Common myeloid progenitor, CD34-positive (primary cell): ENCODE data around the gene TRPM2.
"Not testable (repeated sequence)": the region's sequence is repeated elsewhere in the genome, so short reads cannot be mapped to it uniquely, and the experiment has no call there.

Experiments
- CTCF ChIA-PET: fragments of 350-600 bp; sonication (Branson Sonifier 250); formaldehyde crosslinking; loops from one replicate; lab custom pipeline; 2021; ENCODE audit warnings: antibody characterized with exemption; lab: Charles Lee
- POLR2A ChIA-PET: fragments of 350-600 bp; sonication (Branson Sonifier 250); formaldehyde crosslinking; loops from one replicate; lab custom pipeline; 2021; ENCODE audit warnings: antibody characterized with exemption; lab: Charles Lee
- DNase-seq, 3 donors: peaks; one replicate each; pipeline versions ENCODE4 v3.0.0 to v3.0.0-alpha.2; 2013
- H3K27ac ChIP-seq, 2 experiments: 1 replicate in 1 of 2; 2 replicates in 1 of 2; pipeline ENCODE4 v1.7.0; 2013; ENCODE audit warnings: inconsistent platforms in 2 of 2, low read length in 2 of 2, mild to moderate bottlenecking in 2 of 2, low read depth in 1 of 2, moderate library complexity in 1 of 2; ENCODE audit not compliant: severe bottlenecking in 2 of 2, insufficient read depth in 1 of 2, poor library complexity in 1 of 2
- H3K27me3 ChIP-seq, 5 experiments: replicated peaks in 2 of 5; 1 replicate in 3 of 5; 2 replicates in 2 of 5; pipeline versions ENCODE4 v1.6.1 to v1.7.0; 2013; ENCODE audit warnings: low read length in 4 of 5, mild to moderate bottlenecking in 2 of 5, moderate library complexity in 2 of 5, inconsistent platforms in 1 of 5; ENCODE audit not compliant: insufficient read depth in 5 of 5, control insufficient read depth in 4 of 5
- H3K36me3 ChIP-seq, 4 experiments: 1 replicate in 2 of 4; 2 replicates in 2 of 4; pipeline versions ENCODE4 v1.6.1 to v1.7.0; 2013; ENCODE audit warnings: low read length in 3 of 4, control low read depth in 1 of 4, mild to moderate bottlenecking in 1 of 4; ENCODE audit not compliant: control insufficient read depth in 4 of 4, insufficient read depth in 4 of 4
- H3K4me1 ChIP-seq, 4 experiments: 1 replicate in 3 of 4; 2 replicates in 1 of 4; pipeline versions ENCODE4 v1.6.1 to v1.7.1; 2013; ENCODE audit warnings: low read length in 3 of 4, mild to moderate bottlenecking in 3 of 4, control low read depth in 1 of 4, inconsistent platforms in 1 of 4, moderate library complexity in 1 of 4; ENCODE audit not compliant: control insufficient read depth in 4 of 4, insufficient read depth in 4 of 4; ENCODE audit errors: control extremely low read depth in 1 of 4
- H3K4me3 ChIP-seq, 7 experiments: 1 replicate in 4 of 7; 2 replicates in 3 of 7; pipeline versions ENCODE4 v1.5.1 to v1.7.0; 2013; ENCODE audit warnings: mild to moderate bottlenecking in 7 of 7, low read length in 6 of 7, moderate library complexity in 6 of 7, inconsistent platforms in 2 of 7, low read depth in 2 of 7, control low read depth in 1 of 7; ENCODE audit not compliant: insufficient read depth in 4 of 7, control insufficient read depth in 1 of 7; ENCODE audit errors: extremely low read depth in 1 of 7
- H3K9me3 ChIP-seq, 5 experiments: 1 replicate in 4 of 5; 2 replicates in 1 of 5; pipeline versions ENCODE4 v1.6.1 to v1.7.1; 2013; ENCODE audit warnings: low read length in 4 of 5, mild to moderate bottlenecking in 2 of 5, inconsistent platforms in 1 of 5, low read depth in 1 of 5, moderate library complexity in 1 of 5; ENCODE audit not compliant: control insufficient read depth in 4 of 5, insufficient read depth in 2 of 5; ENCODE audit errors: control extremely low read depth in 1 of 5
- WGBS: methylation state at CpG from one replicate; pipeline ENCODE4 v1.1.5; 2013; ENCODE audit not compliant: insufficient coverage; 5-methylcytosine and 5-hydroxymethylcytosine counted together

TRPM2 gene

DNA sequence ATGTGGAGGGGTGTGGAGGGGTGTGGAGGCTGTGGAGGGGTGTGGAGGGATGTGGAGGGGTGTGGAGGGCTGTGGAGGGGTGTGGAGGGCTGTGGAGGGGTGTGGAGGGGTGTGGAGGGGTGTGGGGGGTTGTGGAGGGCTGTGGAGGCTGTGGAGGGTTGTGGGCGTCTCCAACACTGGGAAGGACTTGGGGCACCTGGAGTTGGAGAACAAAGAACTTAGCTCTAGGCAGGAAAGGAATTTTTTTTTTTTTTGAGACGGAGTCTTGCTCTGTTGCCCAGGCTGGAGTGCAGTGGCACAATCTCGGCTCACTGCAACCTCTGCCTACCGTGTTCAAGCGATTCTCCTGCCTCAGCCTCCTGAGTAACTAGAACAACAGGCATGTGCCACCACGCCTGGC lies 43.4 kb downstream of the TRPM2 start:
- H3K9me3 ChIP-seq, POLR2A ChIA-PET, H3K27ac ChIP-seq, DNase-seq, H3K4me1 ChIP-seq, CTCF ChIA-PET, H3K4me3 ChIP-seq, H3K36me3 ChIP-seq, H3K27me3 ChIP-seq: not testable (repeated sequence)
- WGBS = 100% methylated on average over 4 of the region's 6 CpGs

- POLR2A ChIA-PET = no interaction called here
- Histone ChIP-seq H3K4me1 (no peaks in the 10 kb centered on the region), H3K36me3 (peaks cover 0 to 3% (median 0%) of the 10 kb centered on the region in 4 experiments), H3K27ac (no peak overlapping the region), H3K4me3 (no peak overlapping the region), H3K9me3 (no peaks in the 10 kb centered on the region), H3K27me3 (no peaks in the 10 kb centered on the region)
- DNase-seq = no peak
- CTCF ChIA-PET = no interaction called here
- 95% methylated on average over 14 of the region's 22 CpGs for WGBS
Measured at GRCh38 chr21:44397431-44398031, 44.1 kb downstream of the TRPM2 start.

GRCh38 chr21:44398499-44398898 lies 45.1 kb downstream of the TRPM2 start:
- WGBS = 97% methylated on average over 8 of the region's 9 CpGs
- ChIA-PET POLR2A (no interaction called here), CTCF (no interaction called here)
- Histone ChIP-seq H3K36me3 (peaks cover 0 to 4% (median 0%) of the 10 kb centered on the region in 4 experiments), H3K27ac (no peak overlapping the region), H3K9me3 (no peaks in the 10 kb centered on the region), H3K4me1 (no peaks in the 10 kb centered on the region), H3K27me3 (no peaks in the 10 kb centered on the region), H3K4me3 (no peak overlapping the region)
- DNase-seq = no peak

DNA sequence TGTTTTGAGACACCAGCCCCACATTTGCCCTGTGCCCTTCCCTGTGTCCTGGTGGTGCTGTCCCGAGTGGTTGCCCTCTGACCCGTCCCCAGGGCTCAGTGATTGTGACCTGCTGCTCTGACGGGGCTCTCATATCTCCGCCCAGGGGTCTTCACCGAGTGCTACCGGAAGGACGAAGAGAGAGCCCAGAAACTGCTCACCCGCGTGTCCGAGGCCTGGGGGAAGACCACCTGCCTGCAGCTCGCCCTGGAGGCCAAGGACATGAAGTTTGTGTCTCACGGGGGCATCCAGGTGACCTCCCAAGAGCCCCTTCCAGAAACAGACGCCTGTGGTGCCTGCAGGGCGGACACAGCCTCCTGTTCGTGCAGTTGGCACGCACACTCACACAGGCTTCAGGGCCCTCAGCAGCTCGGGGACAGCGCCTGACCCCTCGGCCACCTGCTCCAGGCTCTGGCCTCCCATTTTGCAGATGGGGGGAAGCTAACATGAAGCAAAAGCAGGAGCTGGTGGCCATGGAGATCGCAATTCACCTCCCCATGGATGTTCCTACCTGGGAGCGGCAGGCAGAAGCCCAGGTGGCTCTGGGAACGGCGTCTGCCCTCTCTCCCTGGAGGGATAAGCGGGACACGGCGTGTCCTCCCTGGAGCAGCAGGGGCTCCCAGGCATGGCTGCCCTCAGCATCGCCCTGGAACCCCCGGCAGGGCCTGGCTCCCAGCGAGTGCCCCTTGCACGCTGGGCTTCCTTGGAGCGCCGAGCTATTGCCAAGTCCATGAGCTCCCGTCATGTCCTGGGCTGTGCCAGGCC lies 45.9 kb downstream of the TRPM2 start:
- ChIA-PET CTCF (no interaction called here), POLR2A (no interaction called here)
- H3K36me3 ChIP-seq = peaks cover 0 to 5% (median 0%) of the 10 kb centered on the region in 4 experiments
- DNase-seq = no peak
- H3K4me3 ChIP-seq = no peak overlapping the region
- no peaks in the 10 kb centered on the region for H3K27me3 ChIP-seq
- no peaks in the 10 kb centered on the region for H3K4me1 ChIP-seq
- 97% methylated on average over 29 of the region's 33 CpGs for WGBS
- H3K27ac ChIP-seq = no peak overlapping the region
- no peaks in the 10 kb centered on the region for H3K9me3 ChIP-seq

- H3K36me3 ChIP-seq = peaks cover 0 to 5% (median 0%) of the 10 kb centered on the region in 4 experiments
- 95% methylated on average over 25 of the region's 25 CpGs for whole genome bisulfite sequencing
- H3K9me3 ChIP-seq = no peaks in the 10 kb centered on the region
- POLR2A ChIA-PET = no interaction called here
- CTCF ChIA-PET = no interaction called here
- no peaks in the 10 kb centered on the region for H3K27me3 ChIP-seq
- no peak for DNase-seq
- no peak overlapping the region for H3K27ac ChIP-seq
- no peaks in the 10 kb centered on the region for H3K4me1 ChIP-seq
- no peak overlapping the region for H3K4me3 ChIP-seq
Measured at GRCh38 chr21:44399955-44400790, 46.8 kb downstream of the TRPM2 start.

- Histone ChIP-seq H3K4me1 (no peaks in the 10 kb centered on the region), H3K27me3 (no peaks in the 10 kb centered on the region), H3K36me3 (peaks cover 0 to 5% (median under 1%) of the 10 kb centered on the region in 4 experiments), H3K4me3 (no peak overlapping the region), H3K27ac (no peak overlapping the region), H3K9me3 (no peaks in the 10 kb centered on the region)
- ChIA-PET POLR2A (no interaction called here), CTCF (no interaction called here)
- DNase-seq = no peak
- 86% methylated on average over 12 of the region's 14 CpGs for WGBS
Measured at GRCh38 chr21:44400791-44401385, 47.5 kb downstream of the TRPM2 start.
